Pons (tissue), 1 donor: ENCODE data around the gene ZFYVE26.
"Not testable (repeated sequence)": the region's sequence is repeated elsewhere in the genome, so short reads cannot be mapped to it uniquely, and the experiment has no call there.

ENCODE experiments used
- DNase-seq: peaks from one replicate; pipeline ENCODE4 v3.0.0-alpha.2; 2016; ENCODE audit warnings: low spot score

ZFYVE26 gene

DNA sequence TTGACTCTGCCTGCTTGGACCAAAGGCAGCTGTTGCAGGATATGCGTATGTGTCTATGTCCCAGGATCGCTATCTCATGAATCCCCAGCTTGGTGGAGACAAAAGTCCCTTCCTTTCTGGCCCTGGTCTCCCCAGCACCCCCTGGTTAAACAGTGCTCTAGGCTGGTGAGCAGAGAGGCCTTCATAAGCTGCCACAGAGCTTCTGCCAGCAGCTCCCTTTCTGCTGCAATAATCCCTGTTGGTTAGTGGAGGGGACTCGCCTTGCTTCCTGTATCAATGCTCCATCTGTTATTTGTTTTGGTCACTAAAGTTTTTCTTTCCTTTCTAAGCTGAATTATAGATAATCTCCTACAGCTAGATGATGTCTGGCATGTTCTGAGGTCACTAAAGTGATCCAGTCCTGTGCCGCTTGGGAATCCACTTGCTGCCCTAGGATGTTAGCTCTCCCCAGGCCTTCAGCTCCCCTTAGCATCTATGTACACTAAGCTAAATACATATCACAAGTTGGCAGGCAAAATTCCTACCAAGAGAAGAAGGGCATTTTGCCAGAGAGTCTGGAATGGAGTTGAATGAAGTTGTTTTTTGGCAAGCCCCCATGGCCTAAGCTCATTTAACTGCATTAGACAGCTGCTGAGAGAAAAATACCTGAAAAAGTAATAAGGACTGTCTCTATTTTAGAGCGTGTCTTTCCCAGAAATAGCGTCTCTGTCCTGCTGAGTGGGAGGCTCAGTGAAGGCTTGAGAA lies 66.9 kb downstream of the ZFYVE26 start:
- DNase-seq, result no peak

DNA sequence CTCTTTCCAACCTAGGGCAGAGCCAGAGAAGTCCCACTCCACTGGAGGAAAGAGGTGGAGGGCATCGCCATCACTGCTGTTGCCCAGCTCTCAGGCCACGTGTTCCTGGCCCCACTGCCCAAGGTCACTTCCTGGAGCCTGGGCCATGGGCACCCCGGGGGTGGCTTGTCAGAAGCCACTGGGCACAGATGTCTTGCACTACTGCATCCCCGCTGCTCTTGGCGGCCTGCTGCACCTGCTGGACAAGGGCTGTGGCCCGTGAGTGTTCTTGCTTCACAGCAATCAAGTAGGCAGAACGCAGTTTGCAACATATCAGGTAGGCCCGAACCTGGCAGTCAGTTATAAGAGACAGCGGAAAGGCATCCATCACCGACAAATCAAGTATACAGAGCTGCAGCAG lies 68.1 kb downstream of the ZFYVE26 start:
- DNase-seq, result no peak

DNA sequence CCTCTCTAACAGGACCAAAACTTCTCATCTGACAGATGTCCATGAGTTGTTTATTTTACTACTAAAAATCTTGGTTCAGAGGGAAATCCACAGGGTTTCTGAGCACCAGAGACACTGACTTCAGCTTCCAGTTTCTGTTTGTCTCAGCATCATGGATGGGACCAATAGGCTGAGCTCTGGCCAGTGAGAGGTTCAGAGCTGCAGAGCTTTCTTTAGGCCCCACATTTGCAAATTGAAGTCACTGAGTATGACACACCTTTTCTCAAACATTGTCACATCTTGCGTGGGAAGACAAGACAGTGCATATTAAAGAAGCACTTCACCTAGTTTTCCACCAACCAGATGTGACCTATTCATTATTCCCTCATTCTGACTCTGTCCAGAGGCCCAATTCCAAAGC lies 69.5 kb downstream of the ZFYVE26 start:
- no peak for DNase-seq

DNA sequence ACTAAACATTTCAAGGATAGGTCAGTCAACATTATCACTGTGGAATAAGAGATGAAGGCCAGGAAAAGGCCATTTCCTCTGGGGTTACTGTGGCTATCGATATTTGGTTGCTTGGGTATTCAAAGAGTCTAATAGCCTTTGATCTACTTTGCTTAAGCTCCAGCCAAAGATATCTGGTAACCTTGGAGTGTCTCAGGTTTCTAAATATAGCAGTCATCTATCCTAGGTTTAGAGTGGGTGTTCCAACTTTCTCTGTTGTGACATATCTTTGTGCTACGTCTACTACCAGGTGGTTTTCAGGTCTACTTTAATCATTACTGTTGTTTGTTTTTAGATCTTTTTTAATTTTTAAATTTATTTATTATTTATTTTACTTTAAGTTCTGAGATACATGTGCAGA lies 72.3 kb downstream of the ZFYVE26 start:
- no peak for DNase-seq

DNA sequence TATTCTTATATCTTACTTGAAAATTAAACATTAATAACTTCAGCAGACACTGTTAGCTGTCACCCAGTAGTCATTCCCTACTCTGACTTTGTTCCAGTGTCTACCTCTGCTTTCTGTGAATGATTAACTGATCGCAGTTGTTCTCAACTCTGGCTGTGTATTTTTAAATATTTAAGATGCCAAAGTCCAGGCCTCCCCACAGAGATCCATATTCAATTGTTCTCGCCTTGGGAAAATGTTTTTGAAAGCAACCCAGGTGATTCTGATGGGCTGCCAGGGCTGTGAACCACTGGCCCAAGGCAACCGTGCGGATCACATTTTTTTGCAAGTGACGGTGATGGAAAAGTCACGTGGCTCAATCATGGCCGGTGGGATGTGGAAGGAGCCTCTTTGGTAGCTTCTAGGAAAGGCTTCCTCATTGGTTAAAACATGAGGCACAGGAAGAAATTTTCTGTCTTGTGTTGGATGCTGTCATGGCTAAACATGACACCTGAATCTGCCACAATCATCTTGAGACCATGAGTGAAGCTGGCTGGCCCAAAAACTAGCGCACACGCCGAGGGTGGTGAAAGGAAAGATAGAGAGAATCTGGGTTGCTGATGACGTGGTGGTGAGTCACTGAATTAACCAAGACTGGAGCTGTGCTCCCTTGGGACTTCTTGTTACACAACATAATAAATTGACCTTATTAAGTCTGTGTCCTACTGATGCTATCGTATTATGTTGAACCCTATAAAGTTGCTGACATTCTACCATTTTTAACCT lies 77.5 kb downstream of the ZFYVE26 start:
- DNase-seq, result no peak

DNA sequence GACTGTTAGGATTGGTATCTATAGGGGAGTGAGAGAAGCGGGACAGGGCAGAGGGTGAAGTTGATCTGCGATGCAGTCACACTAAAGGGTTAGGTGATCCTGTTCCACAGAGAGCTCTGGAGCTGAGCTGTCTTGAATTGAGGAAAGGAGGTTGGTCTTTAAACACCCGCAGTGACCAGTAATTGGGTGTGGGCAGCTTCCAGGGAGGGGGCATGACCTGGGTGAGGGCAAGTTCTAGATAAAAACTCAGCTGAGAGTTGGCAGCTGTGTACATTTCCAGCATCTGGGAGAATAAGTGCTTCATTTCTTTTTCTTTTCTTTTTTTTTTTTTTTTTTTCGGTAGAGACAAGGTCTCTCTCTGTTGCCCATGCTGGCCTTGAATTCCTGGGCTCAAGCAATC lies 79.6 kb downstream of the ZFYVE26 start:
- no peak for DNase-seq

DNA sequence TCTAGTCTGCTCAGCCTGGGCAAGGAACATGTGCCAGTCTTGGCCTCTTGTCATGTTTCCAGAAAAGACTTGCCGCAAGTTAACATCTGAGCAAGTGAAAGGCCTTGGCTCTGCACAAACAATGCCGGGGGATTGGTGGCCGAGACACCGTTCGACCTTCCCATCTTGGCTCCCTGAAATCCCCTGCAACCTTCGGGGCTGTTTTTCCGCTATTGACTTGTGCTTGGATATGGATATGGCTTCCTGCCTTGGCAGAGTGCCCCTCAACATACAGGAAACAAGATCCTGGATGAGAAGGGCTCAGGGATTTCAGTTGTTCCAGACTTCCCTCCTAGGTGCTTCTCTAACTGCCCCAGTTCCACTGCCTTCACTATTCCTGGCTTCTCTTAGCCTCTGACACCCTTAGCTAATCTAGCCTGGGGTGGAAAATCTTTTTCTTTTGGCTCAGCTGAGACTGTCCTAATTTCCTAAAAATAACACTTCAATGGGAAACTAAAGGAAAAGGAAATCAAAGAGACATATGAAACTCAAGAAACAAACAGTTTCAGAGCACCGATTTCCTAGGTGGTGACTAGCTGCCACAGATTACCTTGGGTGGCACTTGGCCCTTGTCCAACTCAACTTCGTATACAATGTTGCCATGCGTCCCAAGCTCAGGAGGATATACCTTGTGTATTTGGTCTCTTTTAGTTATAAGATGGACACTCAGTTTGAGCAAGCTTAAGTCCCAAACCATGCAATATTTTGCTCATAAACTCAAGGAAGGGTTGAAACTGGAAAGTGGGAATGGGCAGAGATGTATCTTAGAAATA lies 80.8 kb downstream of the ZFYVE26 start:
- DNase-seq, result no peak

DNA sequence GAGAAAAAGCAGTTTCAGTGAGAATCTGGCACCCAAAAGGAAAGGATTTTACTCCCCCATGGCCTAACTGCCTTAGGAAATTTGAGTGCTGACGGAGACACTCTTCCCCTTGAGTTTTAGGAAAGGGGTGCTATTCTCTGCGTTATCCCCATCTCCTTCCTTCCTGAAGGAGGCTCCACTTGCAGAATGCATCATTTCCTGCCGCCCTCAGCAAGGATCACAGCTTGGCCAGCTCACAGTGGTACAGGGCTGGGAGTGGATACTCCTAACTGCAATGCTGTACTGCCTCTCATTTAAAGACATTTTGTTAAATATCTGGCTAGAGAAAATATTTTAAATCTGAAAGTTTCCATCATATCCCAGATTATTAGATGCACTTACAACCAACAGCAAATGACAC lies 81.7 kb downstream of the ZFYVE26 start:
- DNase-seq, result no peak

DNA sequence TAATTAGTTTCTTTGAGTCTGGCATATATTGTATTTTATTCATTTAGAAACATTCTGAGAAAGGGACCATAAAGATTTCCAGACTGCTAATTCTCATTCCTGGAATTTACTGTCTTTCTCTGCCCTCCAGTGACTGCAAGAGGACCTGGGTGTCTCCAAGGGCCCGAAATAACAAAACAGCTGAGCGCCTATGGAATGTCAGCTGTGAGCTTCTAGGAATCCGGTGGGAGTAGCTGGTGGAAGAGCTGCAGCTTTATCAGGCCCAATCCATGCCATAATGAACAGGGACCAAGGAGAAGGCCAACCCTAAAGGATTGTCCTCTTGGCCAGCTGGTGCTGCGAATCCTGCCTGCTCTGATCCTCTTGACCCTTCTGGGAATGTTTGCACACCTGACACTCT lies 82.8 kb downstream of the ZFYVE26 start:
- no peak for DNase-seq

DNA sequence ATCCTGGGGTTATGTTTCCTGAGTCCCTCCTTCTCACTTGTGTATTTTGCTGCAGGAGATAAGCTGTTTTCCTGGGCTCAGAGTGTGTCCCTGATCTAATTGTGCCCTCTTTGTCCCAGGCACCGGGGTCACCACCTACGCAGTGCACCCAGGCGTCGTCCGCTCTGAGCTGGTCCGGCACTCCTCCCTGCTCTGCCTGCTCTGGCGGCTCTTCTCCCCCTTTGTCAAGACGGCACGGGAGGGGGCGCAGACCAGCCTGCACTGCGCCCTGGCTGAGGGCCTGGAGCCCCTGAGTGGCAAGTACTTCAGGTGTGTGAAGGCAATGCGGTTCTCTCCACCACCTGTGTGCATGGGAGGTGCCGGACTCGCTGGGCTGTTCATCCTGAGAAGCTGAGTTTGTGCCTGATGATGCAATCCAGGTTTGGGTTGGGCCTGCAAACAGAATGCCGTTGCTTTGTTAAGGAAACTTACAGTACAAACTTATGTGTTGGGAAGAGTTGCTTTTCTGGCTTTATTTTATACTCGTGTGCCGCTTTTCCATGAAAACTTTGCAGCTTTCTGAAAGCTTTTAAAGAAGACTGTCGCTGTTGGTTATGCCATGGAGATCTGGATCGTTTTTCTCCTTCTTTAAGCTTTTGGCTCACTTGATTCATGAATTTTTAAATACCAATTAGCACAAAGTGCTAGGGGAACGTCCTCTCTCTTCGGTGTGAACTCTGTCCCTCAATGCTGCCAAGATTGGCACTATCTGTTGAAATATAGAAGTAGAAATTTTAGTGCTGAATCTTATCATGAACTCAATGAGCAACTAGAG lies 87.1 kb downstream of the ZFYVE26 start:
- no peak for DNase-seq

DNA sequence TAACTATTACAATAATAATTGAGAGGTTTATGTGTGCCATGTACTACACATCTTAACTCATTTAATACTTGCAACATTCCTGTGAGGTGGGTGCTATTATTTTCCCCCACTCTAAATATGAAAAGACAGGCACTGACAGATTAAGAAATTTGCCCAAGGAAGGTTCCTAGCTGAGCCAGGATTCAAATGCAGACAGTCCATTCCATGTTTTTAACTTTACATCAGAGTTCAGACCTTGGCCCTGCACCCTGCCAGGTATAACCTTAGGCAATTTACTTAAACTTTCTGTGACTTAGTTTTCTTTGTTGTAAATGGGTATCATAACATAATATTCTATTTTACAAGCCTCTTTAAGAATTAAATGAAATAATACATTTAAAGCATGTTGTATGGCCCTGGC lies 88.1 kb downstream of the ZFYVE26 start:
- DNase-seq, result no peak

DNA sequence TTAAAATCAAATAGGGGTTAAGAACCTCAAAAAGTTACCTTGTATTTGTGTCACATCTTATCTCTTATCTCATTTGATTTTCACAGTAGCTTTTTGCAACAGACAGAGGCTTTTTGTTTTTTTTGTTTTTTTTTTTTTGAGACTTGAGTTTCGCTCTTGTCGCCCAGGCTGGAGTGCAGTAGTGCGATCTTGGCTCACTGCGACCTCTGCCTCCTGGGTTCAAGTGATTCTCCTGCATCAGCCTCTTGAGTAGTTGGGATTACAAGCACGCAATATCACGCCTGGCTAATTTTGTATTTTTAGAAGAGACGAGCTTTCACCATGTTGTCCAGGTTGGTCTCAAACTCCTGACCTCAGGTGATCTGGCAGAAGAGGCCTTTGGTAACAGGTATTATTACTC lies 89.0 kb downstream of the ZFYVE26 start:
- DNase-seq, result no peak

DNA sequence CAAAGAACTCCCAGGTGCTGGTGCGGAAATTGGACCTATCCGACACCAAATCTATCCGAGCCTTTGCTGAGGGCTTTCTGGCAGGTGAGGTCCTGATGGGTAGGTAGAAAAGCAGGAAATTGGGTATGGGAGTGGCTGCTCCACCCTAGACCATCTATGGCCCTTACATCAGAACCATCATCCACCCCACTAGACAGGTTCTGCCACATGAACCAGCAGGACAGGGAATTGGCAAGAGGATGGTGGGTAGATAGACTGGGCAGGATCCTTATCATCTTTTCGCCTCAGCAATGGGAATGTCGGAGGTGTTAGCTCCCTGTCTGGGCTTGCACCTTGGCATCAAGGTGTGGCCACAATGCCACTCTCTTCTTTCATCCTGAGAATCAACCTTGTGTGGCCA lies 91.2 kb downstream of the ZFYVE26 start:
- no peak for DNase-seq

DNA sequence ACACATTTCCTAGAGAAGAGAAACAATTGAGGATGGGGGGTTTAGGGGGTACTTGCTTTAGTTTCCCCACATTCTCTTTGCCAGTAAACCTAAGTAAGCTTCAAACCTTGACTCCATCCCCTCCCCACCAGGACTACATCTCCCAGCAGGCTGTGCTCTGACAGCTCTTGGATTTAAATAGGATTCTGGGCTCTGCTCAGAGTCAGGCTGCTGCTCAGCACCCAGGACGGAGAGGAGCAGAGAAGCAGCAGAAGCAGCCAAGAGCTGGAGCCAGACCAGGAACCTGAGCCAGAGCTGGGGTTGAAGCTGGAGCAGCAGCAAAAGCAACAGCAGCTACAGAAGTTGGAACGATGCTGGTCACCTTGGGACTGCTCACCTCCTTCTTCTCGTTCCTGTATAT lies 94.1 kb downstream of the ZFYVE26 start:
- DNase-seq, result peak; percentile 66

DNA sequence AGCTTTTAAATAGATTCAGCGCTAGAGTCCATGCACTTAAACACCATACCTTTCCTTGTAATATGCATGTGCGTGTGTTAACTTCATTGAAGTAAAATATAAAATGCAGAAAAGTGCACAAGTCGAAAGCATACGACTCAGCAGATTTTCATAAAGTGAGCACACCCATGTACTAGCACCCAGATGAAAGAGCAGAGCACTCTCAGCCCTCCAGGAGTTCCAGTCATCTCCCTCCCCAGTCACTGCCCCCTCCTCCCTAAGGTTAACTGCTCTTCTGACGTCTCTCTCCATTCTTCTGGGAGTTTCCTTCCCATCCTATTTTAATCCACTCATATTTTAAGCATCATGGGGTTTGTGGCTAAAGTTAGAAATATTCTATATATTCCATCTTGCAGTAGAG lies 94.5 kb downstream of the ZFYVE26 start:
- DNase-seq, result no peak

DNA sequence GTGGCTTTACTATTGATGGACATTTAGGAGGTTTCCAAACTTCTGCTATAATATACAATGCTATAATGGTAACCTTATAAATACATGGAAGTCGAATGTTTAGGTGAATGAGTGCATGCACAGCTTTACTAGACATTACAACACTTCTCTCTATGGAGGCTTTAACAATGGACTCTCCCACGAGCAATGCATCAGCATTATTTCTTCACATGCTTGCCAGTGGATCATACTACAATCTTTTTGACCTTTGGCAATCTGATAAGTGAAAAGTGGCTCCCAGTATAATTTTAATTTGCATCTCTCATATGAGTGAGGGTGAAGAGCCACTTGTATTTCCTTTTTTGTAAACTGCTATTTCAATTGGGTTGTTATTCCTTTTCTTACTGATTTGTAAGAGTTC lies 96.5 kb downstream of the ZFYVE26 start:
- no peak for DNase-seq

DNA sequence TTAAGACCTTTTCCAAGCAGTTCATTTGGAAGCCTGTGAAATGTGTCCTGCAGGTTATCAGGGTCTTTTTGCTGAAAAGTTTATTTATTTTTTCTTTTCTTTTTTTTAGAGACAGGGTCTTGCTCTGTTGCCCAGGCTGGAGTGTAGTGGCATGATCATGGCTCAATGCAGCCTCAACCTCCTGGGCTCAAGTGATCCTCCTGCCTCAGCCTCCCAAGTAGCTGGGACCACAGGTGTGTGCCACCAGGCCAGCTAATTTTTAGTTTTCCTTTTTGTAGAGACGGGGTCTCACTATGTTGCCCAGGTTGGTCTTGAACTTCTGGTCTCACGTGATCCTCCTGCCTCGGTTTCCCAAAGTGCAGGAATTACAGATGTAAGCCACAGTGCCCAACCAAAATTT lies 97.0 kb downstream of the ZFYVE26 start:
- DNase-seq, result not testable (repeated sequence)

DNA sequence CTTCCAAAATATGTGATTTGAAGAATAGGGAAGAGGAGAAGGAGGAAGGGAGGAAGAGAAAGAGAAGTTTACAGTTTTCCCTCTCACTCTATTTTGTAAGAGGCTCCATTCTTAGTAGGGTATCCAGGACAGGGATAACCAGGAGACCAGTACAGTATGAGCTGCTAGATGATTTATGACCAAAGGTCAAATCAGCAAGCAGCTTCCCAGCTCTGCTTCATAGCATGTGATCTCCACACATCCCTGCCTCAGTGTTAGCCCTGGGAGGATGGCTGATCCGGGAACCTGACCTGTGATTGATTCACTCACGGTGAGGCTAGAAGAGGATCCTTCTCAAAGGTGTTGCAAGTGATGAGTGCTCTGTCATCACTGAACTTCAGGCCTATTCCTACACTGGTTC lies 98.1 kb downstream of the ZFYVE26 start:
- no peak for DNase-seq

DNA sequence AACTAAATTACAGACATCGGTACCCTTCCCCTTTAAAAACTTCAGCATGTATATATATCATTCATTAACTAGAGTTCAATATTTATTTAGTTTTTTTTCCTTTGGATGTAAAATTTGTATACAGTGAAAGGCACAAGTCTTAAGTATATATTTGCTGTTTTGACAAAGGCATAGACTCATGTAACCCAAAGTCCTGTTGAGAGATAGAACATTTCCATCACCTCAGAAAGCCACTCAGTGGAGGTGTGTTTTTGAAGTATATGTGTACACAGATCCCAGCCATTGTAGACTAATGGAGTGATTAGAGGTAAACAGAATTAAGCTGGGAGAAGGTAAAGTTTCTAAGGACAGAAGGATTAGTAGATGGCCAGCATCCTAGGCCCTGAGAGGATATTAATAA lies 99.3 kb downstream of the ZFYVE26 start:
- DNase-seq, result no peak

DNA sequence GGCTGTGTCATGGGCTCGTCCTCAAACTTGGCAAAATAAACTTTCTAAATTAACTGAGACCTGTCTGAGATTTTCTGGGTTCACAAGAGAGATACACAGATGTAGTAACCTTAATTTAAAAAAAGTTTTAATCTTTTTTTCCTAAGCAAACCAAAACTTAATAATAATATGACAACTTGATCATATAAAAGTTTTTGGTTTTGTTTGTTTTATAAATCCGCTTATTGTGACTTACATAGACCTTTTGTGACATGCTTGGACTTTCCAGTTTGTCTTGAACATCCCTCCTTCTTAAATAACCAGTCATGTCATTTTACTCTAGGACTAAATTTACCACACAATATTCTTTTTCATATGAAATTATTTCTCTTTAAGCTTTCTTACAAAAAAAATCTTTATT lies 106.2 kb downstream of the ZFYVE26 start:
- DNase-seq, result no peak

DNA sequence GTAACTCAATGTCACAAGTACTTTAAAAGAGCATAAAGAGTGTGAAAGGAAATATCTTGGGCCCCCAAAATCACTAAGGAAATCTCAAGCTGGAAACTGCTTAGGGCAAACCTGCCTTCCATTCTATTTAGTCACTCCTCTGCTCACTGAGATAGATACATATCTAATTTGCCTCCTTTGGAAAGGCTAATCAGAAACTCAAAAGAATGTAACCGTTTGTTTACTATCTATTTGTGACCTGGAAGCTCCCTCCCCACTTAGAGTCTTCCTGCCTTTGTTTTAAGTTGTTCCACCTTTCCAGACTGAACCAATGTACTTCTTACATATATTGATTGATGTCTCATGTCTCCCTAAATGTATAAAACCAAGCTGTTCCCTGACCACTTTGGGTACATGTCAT lies 106.6 kb downstream of the ZFYVE26 start:
- DNase-seq, result not testable (repeated sequence)

DNA sequence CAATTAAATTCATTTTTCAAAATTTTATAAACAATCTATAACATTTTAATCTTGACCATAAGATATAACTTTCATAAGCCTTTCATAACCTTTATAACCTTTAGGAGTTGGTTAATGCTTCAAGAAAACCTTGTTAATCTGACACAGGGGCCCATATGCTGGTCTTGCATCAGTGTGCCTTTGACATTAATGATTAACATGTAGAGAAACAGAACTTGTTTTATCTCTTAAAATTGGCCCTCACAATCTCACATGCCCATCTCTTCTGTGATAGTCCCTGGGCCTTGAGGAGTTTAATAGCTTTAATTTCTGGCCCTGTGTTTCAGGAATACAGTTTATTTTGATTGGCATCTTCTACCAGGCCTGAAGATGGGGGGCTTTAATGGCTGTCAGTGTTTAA lies 107.0 kb downstream of the ZFYVE26 start:
- DNase-seq, result not testable (repeated sequence)
